ENCODE measurements around the gene RMRP.

DNA sequence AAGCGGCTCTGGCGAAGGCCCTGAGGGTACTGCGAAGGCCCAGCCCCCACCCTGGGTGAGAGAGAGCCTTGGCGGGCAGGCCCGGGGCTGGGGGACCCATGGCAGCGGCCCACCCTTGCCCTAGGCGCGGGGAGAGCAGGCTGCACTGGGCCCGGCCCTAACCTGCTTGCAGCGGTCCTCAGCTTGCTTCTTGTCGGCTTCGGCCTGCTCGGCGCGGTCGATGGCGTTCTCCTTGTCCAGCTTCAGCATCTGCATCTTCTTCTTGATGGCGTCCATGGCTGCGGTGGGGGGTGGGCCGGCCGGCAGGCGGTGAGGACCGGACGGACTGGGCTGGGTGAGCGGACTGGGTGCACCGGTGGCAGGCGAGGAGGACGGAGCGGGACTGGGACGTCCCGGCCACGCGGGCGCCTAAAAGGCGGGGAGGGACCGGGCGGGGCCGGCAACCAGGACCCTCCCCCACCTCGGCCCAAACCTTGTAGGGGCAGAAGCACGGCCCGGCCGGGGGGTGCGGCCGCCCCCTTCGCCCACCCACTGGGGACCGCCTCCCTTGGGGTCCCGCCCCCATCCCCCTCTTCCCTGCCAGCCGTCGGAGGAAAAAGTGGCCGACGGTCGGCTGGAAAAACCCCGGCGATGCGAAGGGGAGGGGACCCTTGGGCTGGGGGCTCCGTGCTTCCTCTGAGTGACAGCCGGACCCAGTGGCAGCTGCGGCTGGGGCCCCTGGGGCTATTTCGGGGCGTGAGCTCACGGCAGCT is 31.9 kb upstream of the RMRP start, which contains the start of gene TPM2:
- TF ChIP-seq, protein P1, sequence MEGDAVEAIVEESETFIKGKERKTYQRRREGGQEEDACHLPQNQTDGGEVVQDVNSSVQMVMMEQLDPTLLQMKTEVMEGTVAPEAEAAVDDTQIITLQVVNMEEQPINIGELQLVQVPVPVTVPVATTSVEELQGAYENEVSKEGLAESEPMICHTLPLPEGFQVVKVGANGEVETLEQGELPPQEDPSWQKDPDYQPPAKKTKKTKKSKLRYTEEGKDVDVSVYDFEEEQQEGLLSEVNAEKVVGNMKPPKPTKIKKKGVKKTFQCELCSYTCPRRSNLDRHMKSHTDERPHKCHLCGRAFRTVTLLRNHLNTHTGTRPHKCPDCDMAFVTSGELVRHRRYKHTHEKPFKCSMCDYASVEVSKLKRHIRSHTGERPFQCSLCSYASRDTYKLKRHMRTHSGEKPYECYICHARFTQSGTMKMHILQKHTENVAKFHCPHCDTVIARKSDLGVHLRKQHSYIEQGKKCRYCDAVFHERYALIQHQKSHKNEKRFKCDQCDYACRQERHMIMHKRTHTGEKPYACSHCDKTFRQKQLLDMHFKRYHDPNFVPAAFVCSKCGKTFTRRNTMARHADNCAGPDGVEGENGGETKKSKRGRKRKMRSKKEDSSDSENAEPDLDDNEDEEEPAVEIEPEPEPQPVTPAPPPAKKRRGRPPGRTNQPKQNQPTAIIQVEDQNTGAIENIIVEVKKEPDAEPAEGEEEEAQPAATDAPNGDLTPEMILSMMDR (IDR thresholded peaks at IDR 0.05): no peak
- peak in 2 of 4 donors; percentile 71 to 89 for TF ChIP-seq POLR2A (IDR thresholded peaks at IDR 0.05)

All from esophagus squamous epithelium (tissue), 4 donors.